Stimulated activated naive CD8-positive, alpha-beta T cell treated with anti-CD3 and anti-CD28 coated beads, Interleukin-15, amount 100 ng/mL, for 72 hours (primary cell): ENCODE results near the gene MYL10.

Experiments
- ATAC-seq: fragments of 150-1000 bp; cut with Tn5 transposase; 2 replicates; pipeline ENCODE4 v1.10.0; 2021; ENCODE audit warnings: mild to moderate bottlenecking, moderate library complexity
- DNase-seq, 2 donors: peaks; one replicate each; pipeline ENCODE4 v3.0.0; 2021 to 2022
- H3K27ac Mint-ChIP-seq, 2 donors: one replicate each; pipeline ENCODE4 v1.8.0; 2022; ENCODE audit warnings: mild to moderate bottlenecking in 2 of 2, mixed read lengths in 2 of 2, moderate library complexity in 2 of 2
- H3K27me3 Mint-ChIP-seq: one replicate; pipeline ENCODE4 v1.8.0; 2022; ENCODE audit warnings: mixed read lengths
- H3K4me1 Mint-ChIP-seq: one replicate; pipeline ENCODE4 v1.8.0; 2022; ENCODE audit warnings: mild to moderate bottlenecking, mixed read lengths
- H3K4me3 Mint-ChIP-seq, 2 donors: one replicate each; pipeline ENCODE4 v1.8.0; 2022; ENCODE audit warnings: mild to moderate bottlenecking in 2 of 2, mixed read lengths in 2 of 2, moderate library complexity in 1 of 2
- H3K9me3 Mint-ChIP-seq, 2 donors: one replicate each; pipeline ENCODE4 v1.8.0; 2022; ENCODE audit warnings: mixed read lengths in 2 of 2

The MYL10 gene

DNA sequence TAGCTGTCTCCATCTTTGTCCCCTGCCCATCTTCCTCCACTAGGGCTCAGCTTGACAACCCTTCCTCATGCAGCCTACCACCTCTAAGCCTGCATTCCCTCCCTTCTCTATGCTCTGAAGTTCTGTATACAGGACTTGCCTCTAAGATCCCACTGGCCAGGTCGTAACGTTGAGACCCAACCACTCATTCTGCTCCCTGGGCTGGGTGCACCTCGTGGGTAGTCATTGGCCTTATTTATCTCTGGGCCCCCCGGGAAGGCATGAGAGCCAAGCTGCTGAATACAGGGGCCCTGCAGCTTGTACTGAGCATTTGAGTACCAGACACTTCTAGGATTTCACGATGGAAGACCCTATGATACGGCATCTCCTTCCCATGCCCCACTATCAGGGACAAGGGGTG lies 31.2 kb downstream of the MYL10 start:
- Mint-ChIP-seq H3K27me3 (no peaks in the 10 kb centered on the region), H3K9me3 (no peaks in the 10 kb centered on the region), H3K27ac (peak overlapping the region in 1 of 2 donors; percentile 9), H3K4me1 (peaks cover 7% of the 10 kb centered on the region), H3K4me3 (no peak overlapping the region)
- ATAC-seq (no peak), DNase-seq (no peak)

DNA sequence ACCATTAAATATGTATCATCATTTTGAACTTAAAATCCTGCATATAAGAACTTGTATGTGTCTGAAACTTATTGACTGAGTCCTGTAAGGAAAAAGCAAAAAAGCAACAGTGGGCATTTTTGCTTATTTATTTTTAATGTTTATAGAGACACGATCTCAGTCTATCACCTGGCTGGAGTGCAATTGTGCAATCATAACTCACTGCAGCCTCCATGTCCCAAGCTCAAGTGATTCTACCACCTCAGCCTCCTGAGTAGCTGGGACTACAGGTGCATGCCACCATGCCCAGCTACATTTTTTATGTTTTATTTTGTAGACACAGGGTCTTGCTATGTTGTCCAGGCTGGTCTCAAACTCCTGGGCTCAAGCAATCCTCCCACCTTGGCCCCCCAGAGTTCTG lies 32.2 kb downstream of the MYL10 start:
- Mint-ChIP-seq H3K4me3 (no peak overlapping the region), H3K9me3 (no peaks in the 10 kb centered on the region), H3K27ac (no peak overlapping the region), H3K4me1 (no peaks in the 10 kb centered on the region), H3K27me3 (no peaks in the 10 kb centered on the region)
- ATAC-seq (no peak), DNase-seq (no peak)

DNA sequence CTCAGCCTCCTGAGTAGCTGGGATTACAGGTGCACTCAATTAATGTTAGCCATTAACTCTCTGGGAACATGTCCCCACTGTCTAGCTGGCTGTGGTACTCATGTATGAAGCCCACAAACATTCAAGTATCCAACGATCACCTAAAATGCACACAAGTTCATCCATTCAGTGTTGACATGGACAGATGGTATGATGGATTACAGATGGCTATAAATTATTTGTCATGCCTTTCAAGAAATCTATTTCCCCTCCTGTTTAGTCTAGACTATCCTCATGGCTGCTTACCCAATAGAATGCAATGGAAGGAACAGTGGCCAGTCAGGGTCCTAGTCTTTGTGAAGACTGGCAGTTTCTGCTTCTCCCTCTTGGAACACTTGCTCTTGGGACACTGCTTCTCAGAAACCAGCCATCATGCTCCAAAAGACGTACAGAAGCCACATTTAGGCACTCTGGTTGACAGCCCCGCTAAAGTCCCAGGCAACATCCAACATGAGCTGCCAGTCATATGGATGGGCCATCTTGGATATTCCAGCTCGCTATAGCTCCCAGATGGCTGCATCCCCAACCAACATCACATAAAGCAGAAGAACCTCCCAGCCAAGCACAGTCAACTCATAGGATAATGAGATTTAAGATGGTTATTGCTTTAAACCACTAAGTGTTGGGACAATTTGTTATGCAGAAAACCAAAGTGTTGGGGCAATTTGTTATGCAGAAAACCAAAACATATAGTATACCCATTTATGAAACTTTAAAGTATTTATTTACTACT lies 33.1 kb downstream of the MYL10 start:
- Mint-ChIP-seq H3K9me3 (no peaks in the 10 kb centered on the region), H3K4me1 (no peaks in the 10 kb centered on the region), H3K27me3 (no peaks in the 10 kb centered on the region), H3K4me3 (no peak overlapping the region), H3K27ac (no peak overlapping the region)
- DNase-seq (no peak), ATAC-seq (no peak)

GRCh38 chr7:101595246-101595645 lies 33.9 kb downstream of the MYL10 start:
- H3K9me3 Mint-ChIP-seq, result no peaks in the 10 kb centered on the region
- H3K27ac Mint-ChIP-seq, result no peak overlapping the region
- ATAC-seq (no peak), DNase-seq (no peak)
- H3K27me3 Mint-ChIP-seq, result no peaks in the 10 kb centered on the region
- no peaks in the 10 kb centered on the region for H3K4me1 Mint-ChIP-seq
- H3K4me3 Mint-ChIP-seq, result no peak overlapping the region

GRCh38 chr7:101594790-101595189 lies 34.3 kb downstream of the MYL10 start:
- no peaks in the 10 kb centered on the region for H3K4me1 Mint-ChIP-seq
- H3K4me3 Mint-ChIP-seq, result no peak overlapping the region
- no peaks in the 10 kb centered on the region for H3K9me3 Mint-ChIP-seq
- no peak overlapping the region for H3K27ac Mint-ChIP-seq
- ATAC-seq (no peak), DNase-seq (no peak)
- H3K27me3 Mint-ChIP-seq, result no peaks in the 10 kb centered on the region

DNA sequence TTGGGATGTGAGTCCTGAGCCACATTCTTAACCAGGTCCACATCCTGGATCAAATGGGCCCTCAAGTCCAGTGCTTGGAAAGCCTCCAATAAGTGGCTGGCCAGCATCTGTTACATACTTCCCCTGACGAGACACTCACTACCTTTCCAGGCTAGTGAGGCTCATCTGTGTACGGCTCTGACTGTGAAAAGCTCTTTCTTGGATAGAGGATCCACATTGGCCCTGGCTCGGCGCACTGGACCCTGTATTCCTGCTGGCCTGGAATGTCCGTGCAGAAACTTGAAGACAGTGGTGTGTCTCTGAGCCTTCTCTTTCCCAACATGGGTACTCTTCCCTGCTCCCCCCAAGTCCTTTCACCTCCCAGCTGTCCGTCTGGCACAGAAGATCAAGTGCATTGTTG lies 35.5 kb downstream of the MYL10 start:
- DNase-seq, result no peak
- Mint-ChIP-seq H3K4me3 (no peak overlapping the region), H3K9me3 (no peaks in the 10 kb centered on the region), H3K4me1 (no peaks in the 10 kb centered on the region), H3K27me3 (no peaks in the 10 kb centered on the region), H3K27ac (peak overlapping the region in 1 of 2 donors; percentile 19)
- ATAC-seq, result no peak

- Mint-ChIP-seq H3K27me3 (no peaks in the 10 kb centered on the region), H3K9me3 (no peaks in the 10 kb centered on the region), H3K27ac (no peak overlapping the region), H3K4me1 (no peaks in the 10 kb centered on the region), H3K4me3 (no peak overlapping the region)
- no peak for DNase-seq
- ATAC-seq, result no peak
Observed at GRCh38 chr7:101591504-101591903, 37.6 kb downstream of the MYL10 start.

DNA sequence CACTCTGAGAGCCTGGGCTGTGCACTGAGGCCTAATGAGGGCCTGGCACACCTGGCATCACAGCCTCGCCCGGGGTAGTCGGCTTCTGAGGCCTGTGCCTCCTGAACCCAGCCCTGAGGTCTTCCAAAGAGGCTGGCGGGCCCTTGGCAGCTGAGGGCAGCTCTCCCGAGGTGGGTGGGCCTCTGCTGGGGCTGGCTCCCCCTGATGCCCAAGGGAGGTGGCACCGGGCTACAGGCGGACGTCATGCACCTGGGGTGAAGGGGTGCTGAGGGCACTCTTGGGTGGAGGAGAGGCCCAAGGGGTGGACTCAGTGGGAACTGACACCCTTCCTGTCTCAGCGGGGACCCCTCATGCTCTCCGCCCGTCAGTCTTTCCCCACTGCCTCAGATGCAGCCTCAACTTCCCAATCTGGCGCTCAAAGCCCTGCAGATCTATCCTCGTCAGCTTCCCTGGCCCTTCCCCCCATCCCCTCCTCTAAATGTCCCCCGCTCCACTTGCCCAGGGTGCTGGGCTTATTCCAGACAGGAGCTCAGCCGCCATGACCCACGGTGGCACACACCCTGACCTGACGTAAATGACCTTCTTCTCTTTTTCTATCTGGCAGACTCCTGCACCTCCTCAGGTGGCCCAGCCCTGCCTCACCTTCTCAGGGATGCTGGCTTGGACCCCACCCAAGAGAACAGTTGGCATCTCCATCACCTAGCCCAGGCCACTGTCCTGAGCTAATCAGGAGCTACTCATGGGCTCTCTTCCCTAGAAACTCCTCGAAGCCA lies 38.2 kb downstream of the MYL10 start:
- DNase-seq (no peak), ATAC-seq (no peak)
- H3K27me3 Mint-ChIP-seq, result no peaks in the 10 kb centered on the region
- no peaks in the 10 kb centered on the region for H3K4me1 Mint-ChIP-seq
- H3K4me3 Mint-ChIP-seq, result no peak overlapping the region
- no peak overlapping the region for H3K27ac Mint-ChIP-seq
- H3K9me3 Mint-ChIP-seq, result no peaks in the 10 kb centered on the region

DNA sequence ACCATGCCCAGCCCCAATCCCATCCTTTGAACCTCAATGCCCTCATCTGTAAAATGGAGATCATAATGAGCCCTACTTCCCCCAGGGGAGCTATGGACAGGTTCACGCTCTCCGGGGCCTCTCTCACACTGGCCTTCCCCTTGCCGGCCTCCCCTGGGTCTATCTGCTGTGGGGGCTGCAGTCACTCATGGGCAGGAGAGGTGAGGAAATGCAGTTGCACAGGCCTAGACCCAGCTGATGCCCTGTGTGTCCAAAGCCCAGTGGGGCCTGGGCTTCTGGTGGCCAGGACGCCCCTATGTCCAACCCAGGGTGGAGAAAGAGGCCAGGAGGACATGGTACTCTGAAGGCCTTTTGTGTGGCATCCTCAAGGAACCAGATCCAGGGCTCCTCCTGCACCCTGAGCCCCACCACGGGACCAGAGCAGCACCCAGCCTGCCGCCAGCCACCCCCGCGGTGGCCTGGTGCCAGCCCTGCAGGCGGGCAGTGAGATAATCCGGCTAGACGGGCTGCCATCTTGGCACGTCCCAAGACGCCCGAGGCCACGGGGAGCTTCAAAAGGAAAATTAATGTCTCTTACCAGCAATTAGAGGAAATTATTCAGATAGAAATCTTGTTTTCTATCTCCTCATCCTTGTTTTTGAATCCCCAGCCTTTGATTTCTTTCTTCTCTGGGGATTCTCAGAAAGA lies 39.0 kb downstream of the MYL10 start:
- DNase-seq, result no peak
- H3K4me3 Mint-ChIP-seq, result no peak overlapping the region
- no peaks in the 10 kb centered on the region for H3K4me1 Mint-ChIP-seq
- no peaks in the 10 kb centered on the region for H3K9me3 Mint-ChIP-seq
- H3K27ac Mint-ChIP-seq, result no peak overlapping the region
- no peak for ATAC-seq
- no peaks in the 10 kb centered on the region for H3K27me3 Mint-ChIP-seq

- no peaks in the 10 kb centered on the region for H3K27me3 Mint-ChIP-seq
Observed at GRCh38 chr7:101589052-101589451, 40.0 kb downstream of the MYL10 start.

DNA sequence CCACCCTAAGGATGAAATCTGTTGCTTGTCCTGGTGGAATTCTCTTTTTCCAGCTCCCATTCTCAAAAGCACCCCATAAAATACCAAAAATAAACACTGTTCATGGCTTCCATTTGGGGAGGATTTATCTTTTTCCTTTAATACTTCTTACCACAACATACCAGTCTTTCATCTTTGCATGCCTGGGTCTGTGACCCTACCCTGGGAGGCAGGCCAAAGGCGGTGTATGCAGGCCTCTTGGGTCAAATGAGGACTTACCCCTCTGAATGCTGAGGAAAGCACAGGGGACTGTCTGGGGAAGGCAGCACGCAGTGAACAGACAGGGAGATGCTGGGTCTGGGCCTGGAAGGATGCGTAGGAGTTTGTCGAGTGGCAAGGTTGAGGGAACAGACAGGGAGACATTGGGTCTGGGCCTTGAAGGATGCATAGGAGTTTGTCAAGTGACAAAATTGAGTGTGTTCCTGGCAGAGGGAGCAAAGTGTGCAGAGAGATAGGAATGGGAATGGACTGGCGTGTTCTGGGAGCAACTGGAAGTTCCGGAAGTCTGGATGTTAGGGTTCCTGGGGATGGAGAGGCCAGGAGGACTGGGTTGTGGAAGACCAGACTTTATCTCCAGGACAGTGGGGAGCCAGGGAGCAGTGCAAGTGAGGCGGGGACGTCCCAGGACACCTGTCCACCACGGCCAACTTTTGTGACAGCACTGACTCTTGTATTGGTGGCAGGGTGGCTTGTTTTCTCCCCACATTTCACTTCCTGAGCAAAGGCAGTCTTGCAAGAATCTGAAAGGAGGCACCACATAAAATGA lies 40.8 kb downstream of the MYL10 start:
- ATAC-seq, result no peak
- Mint-ChIP-seq H3K9me3 (no peaks in the 10 kb centered on the region), H3K27me3 (no peaks in the 10 kb centered on the region), H3K4me1 (no peaks in the 10 kb centered on the region), H3K4me3 (no peak overlapping the region), H3K27ac (no peak overlapping the region)
- DNase-seq, result no peak

More at GRCh38 chr7:101589052-101589451, 40.0 kb downstream of the MYL10 start:
- Mint-ChIP-seq H3K27ac (no peak overlapping the region), H3K4me1 (no peaks in the 10 kb centered on the region), H3K9me3 (no peaks in the 10 kb centered on the region), H3K4me3 (no peak overlapping the region)
- ATAC-seq, result no peak
- DNase-seq, result no peak

DNA sequence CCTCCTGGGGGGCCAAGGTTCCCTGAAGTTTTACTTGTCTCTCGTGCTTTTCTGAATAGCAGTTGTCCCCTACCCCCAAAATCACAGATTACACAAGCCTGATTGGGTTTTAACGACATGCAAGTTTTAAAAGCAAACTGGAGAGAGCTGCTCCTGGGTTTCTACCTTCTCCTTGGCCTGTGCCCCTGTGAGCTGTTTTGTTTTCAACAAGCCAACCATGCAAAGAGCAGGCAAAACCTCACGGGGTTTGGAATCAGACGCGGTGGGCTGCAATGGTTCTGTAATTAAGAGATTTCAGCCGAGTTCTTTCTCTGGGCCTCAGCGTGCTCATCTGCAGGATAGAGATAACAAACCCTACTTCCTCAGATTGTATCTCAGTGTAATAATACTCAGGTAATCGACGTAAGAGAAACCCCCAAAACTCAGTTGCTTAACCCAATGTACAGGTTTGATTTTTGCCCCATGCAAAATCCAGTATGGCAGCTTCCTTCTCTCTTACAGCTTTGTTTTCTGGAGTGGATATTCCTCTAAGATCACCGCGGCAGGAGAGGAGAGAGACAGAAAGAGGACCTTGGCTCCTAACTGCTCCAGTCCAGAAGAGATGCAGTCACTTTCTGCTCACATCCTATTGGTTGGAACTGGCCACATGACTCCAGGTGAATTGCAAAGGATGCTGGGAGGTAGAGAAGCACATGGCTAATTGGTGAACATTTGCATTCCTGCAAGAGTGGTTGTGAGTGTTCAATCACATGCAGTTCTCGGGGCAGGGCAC lies 42.0 kb downstream of the MYL10 start:
- DNase-seq (no peak), ATAC-seq (no peak)
- Mint-ChIP-seq H3K4me3 (no peak overlapping the region), H3K27ac (peak overlapping the region in 1 of 2 donors; percentile 29), H3K27me3 (no peaks in the 10 kb centered on the region), H3K9me3 (no peaks in the 10 kb centered on the region), H3K4me1 (no peaks in the 10 kb centered on the region)

DNA sequence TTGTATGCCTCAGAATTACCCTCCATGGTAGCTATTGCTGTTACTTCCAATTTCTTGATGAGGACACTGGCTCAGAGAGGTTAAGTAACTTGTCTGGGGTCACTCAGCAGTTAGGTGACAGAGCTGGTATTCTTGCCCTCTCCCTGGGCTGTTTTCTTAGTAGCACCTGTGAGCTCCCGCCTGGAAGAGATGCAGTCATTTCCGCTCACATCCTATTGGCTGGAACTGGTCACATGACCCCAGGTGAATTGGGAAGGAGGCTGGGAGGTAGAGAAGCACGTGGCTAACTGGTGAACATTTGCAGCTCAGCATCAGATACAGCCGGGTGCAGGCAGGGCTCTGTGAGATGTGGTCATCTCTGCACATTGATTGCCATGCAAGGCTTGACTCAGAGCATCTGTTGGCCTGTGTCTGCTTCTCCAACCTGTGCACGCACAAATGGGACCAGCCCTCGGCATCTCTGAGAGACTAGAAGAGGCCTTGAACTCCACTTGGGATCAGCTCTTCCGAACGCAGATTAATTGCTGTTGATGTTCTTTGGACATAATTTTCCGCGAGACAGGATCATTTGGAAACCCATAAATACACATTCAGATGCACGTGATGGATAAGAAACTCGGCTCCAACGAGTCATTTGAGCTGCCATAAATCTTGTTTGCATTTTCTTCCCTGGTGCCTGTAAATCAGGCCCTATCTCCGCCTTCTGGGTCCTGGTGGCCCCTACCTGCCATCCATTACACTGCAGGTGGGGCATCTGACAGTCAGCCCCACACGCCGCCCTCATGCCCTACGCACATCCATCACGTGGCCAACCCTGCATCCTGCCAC lies 42.8 kb downstream of the MYL10 start:
- no peaks in the 10 kb centered on the region for H3K27me3 Mint-ChIP-seq
- no peak overlapping the region for H3K27ac Mint-ChIP-seq
- ATAC-seq, result no peak
- no peak overlapping the region for H3K4me3 Mint-ChIP-seq
- H3K4me1 Mint-ChIP-seq, result no peaks in the 10 kb centered on the region
- no peak for DNase-seq
- H3K9me3 Mint-ChIP-seq, result no peaks in the 10 kb centered on the region

DNA sequence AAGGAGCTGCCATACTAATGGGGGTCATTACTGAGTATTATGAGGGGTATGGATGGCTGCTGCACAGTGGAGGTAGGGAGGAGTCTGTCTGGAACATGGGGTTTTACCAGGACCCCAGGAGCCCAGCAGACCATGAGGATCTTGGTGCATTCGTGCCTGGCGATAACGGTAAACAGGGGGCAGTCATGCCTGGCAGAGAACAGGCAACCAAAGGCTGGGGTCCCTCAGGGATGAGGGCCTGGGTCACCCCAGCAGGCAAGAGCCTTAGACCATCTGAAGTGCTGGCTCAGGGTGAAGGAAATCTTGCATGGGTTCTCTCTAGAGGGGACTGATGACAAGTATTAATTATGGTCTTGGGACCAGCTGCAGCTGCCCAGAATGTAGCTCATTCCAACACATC lies 46.1 kb downstream of the MYL10 start:
- Mint-ChIP-seq H3K4me3 (no peak overlapping the region), H3K9me3 (peaks cover 0 to 7% of the 10 kb centered on the region in 2 donors), H3K27me3 (no peaks in the 10 kb centered on the region), H3K4me1 (no peaks in the 10 kb centered on the region), H3K27ac (no peak overlapping the region)
- DNase-seq, result no peak
- no peak for ATAC-seq
